Lower leg skin (tissue), 4 donors: ENCODE measurements around the gene VWA5A. TPM values are rescaled to one million over a fixed set of nuclear protein-coding genes. Genes with fewer than 3 reads are reported as not detected.

Source experiments
- total RNA-seq, 4 donors: library from RNA; depleted of rRNA; stranded (reverse); fragments of >200 nt; gene quantifications; one replicate each; pipeline ENCODE4 v1.1.0, GENCODE V29; 2016

The VWA5A gene
- total RNA-seq, 4 donors from 2014 or later, result 16.4 to 27.4 (median 24.0) TPM

Other genes starting within 250 kb of the VWA5A start
- not detected for gene TMEM225, start 229.8 kb upstream of the VWA5A start, total RNA-seq
- under 1 TPM in 1 of 4 donors, not detected in 3; 0.06 TPM for gene OR8D4, start 213.3 kb upstream of the VWA5A start, total RNA-seq
- gene OR4D5, start 175.8 kb upstream of the VWA5A start, total RNA-seq, result not detected
- gene OR6T1, start 171.6 kb upstream of the VWA5A start, total RNA-seq, result not detected
- not detected for gene OR10S1, start 137.7 kb upstream of the VWA5A start, total RNA-seq
- gene OR10G6, start 120.3 kb upstream of the VWA5A start, total RNA-seq, result not detected
- gene OR10G4, start 102.5 kb upstream of the VWA5A start, total RNA-seq, result not detected
- not detected for gene OR10G9, start 92.4 kb upstream of the VWA5A start, total RNA-seq
- gene OR10G8, start 88.7 kb upstream of the VWA5A start, total RNA-seq, result not detected
- gene OR10G7, start 74.1 kb upstream of the VWA5A start, total RNA-seq, result not detected
- not detected for gene OR10D3, start 67.9 kb downstream of the VWA5A start, total RNA-seq
- gene OR8G1, start 125.6 kb downstream of the VWA5A start, total RNA-seq, result not detected
- gene OR8G5, start 140.9 kb downstream of the VWA5A start, total RNA-seq, result not detected
- not detected for gene OR8D1, start 198.5 kb downstream of the VWA5A start, total RNA-seq
- gene OR8D2, start 204.7 kb downstream of the VWA5A start, total RNA-seq, result not detected